Activated T-cell treated with anti-CD3 and anti-CD28 coated beads for 48 hours (primary cell): ENCODE results near the gene WNT10A.
"Not testable (repeated sequence)": the region's sequence is repeated elsewhere in the genome, so short reads cannot be mapped to it uniquely, and the experiment has no call there.

ENCODE experiments used
- DNase-seq: peaks from one replicate; pipeline ENCODE4 v3.0.0-alpha.2; 2020; ENCODE audit warnings: low read depth

WNT10A gene

GRCh38 chr2:218931751-218932150, 51.1 kb downstream of the WNT10A start:
- DNase-seq = not testable (repeated sequence)
